WI38 (cell line): Measurements from ENCODE around the gene ZNRF1.

Experiments used
- H3K4me3 ChIP-seq: 2 replicates; pipeline ENCODE4 v1.5.1; 2011; ENCODE audit warnings: low read depth, mild to moderate bottlenecking, control low read depth, low read length
- TF ChIP-seq, protein P1 (sequence below): IDR thresholded peaks from 2 replicates; pipeline ENCODE4 v1.5.1; 2012; ENCODE audit warnings: low read depth, mild to moderate bottlenecking, control low read depth, low read length

Gene ZNRF1

DNA sequence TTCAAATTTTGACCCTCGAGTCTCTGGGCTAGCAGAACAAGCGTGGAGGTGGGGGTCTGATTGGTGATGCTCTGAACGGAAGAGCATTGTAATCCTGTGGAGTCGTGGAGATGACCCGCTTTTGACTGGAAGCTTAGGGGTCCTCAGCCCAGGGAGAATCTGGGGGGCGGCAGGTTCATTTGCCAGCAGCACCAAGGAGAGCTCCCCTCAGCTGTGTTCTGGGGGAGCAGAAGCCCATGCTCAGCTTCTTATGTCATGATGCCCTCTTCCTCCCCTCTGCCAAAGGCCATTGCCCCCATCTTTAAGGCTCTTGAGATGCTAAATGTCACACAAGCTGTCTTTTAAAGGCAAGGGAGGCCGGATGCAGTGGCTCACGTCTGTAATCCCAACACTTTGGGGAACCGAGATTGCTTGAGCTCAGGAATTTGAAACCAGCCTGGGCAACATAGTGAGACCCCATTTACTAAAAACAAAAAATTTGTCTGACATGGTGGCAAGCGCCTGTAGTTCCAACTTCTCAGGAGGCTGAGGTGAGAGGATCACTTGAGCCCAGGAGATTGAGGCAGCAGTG lies 98.5 kb downstream of the ZNRF1 start:
- TF ChIP-seq, protein P1, sequence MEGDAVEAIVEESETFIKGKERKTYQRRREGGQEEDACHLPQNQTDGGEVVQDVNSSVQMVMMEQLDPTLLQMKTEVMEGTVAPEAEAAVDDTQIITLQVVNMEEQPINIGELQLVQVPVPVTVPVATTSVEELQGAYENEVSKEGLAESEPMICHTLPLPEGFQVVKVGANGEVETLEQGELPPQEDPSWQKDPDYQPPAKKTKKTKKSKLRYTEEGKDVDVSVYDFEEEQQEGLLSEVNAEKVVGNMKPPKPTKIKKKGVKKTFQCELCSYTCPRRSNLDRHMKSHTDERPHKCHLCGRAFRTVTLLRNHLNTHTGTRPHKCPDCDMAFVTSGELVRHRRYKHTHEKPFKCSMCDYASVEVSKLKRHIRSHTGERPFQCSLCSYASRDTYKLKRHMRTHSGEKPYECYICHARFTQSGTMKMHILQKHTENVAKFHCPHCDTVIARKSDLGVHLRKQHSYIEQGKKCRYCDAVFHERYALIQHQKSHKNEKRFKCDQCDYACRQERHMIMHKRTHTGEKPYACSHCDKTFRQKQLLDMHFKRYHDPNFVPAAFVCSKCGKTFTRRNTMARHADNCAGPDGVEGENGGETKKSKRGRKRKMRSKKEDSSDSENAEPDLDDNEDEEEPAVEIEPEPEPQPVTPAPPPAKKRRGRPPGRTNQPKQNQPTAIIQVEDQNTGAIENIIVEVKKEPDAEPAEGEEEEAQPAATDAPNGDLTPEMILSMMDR: no peak
- no peak overlapping the region for H3K4me3 ChIP-seq

DNA sequence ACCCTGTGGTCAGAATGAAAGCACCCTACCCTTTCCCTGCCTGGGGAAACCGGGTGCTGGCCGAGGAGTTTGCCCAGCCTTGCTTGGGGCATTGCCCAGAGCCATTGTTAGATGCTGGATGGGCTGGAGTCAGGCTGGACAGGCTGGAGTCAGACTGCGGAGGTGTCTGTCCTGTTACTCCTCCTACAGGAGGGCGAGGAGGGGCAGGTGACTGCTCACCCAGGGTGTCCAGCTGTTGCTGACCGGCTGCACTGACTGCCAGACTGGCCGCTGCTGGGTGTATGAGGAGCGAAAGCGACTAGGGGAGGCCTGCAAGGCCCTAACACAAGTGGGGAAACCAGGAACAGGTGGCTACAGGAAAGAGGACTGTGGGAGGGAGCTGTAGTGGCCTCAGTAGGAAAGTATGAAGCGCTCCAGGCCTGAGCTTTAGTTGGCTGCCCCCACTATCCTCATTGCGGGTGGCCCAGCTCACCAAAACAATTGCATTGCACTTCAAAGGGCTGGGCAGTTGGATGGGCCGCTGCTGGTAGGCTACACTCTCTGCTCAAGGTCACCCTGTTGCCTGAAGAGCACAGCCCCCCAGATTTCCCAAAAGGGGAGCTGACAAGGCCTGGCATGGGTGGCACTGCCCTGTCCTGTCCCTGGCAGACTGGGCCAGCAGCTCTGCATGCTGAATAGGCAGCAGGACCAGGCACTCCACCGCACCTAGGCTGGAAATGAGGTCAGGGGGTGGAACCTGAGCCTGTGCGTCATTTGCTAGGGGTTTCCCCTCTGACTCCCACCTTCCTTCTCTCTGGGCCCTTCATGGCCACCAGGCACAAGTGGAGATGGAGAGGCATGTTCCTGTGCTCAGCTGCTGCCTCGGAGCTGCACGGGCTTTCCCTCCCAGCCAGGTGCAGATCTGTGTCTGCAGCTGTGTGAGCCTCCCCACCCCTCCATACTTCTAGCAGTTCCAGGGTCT lies 99.4 kb downstream of the ZNRF1 start:
- H3K4me3 ChIP-seq: no peak overlapping the region
- TF ChIP-seq, protein P1: no peak

DNA sequence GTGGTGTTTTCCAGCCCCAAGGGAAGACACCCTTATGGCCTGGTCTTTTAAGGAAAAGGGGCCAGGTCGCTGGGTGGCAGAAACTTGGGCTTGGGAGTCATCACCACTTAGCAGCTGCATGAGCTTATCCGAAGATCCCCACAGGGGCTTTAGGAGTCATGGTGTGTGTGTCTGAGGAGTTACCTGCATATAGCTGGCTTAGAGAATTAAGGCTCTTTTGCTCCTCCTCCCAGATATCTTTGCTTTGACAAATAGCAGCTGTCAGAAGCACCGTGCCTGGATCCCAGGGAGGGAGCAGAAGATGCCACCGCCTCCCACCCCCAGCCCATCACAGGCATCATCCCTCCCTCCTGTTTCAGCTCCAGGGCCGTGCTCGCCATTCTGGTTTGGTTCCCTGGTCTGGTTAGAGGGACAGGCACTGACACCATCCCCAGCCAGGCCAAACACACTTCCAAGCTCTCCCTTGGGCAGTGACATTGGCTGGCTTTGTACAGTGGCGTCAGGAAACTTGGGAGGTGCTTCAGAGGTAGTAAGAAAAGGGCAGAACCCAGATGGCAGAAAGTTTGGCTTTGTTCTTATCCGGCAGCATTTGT lies 100.3 kb downstream of the ZNRF1 start:
- no peak overlapping the region for H3K4me3 ChIP-seq
- TF ChIP-seq, protein P1: no peak

DNA sequence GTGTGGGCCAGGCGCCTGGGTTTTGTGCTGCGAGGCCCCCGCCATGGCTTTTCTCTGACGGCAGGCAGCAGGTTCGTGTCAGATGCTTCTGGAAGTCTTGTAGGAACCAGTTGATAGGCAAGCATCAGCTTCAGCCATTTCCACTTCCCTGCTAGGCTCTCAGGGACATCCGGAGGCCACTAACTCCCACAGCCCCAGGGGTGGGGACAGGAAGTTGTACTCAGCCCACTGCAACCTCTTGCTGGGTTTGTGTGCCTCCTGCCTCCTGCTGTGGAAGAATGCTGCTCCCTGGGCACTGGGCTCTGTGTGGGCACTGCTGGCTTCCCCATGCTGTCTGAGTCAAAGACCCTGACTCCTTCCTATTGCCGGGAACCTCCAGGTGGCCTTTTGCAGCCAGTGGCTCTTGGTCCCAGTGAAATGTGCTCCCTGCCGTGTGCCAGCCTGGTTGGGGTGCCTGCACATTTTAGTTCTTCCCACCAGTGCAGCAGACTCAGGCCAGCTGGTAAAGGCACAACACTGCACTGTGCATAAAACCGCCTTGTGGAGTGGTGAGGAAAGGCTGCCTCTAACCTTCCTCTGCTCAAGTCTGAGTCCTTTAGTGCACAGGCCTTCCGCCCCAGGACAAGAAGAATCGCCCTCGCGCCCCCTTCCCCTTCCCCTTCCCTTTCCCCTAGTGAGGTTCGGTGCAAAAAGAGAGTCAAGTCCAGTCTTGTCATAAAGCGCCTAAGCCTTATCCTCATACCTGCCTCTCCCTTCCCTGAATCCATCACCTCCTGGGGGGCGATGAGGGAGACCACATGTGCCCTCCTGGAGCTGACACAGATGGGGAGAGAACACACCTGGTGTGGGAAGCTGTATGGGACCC lies 101.1 kb downstream of the ZNRF1 start:
- no peak overlapping the region for H3K4me3 ChIP-seq
- TF ChIP-seq, protein P1: no peak

DNA sequence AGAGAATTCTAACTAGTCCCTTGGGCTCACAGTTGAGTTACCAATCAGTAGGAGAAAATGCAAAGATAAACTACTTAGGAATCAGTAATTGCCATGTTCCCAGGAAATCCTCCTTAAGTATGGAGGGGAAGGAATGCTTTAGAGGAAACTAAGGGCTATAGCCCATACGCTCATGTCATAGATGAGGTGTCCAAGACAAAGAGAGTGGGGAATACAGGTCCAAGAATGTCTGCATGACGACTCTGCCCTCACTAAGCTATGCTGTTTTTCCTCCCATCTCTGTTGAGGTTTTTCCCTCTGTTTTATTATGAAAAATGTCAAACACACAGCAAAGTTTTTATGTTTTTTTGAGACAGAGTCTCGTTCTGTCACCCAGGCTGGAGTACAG lies 101.8 kb downstream of the ZNRF1 start:
- no peak overlapping the region for H3K4me3 ChIP-seq
- TF ChIP-seq, protein P1: no peak

DNA sequence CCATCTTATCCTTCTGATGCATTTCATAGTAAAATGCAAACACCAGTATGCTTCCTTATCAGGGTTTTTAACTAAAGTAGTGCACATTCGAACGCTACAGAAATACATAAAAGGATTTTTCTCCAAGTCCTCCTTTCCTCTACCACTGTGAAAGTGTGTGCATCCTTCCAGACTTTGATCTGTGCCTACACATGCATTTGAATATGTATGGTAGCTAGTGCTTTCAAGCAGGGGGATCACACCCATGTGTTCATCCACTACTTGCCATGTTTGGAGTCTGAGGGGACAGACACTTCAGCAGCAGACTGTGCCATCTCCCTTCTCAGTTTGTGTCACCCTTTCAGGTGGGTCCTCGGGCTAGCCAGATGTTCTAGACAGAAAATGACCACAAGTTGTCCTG lies 102.8 kb downstream of the ZNRF1 start:
- TF ChIP-seq, protein P1: no peak
- no peak overlapping the region for H3K4me3 ChIP-seq
